GM12878 (cell line): ENCODE results near the gene HDAC8. TPM values are rescaled to one million over a fixed set of nuclear protein-coding genes. Genes with fewer than 3 reads are reported as not detected.

Experiments used
- ATAC-seq: fragments of 200-7000 bp; cut with Tn5 transposase; 3 replicates; pipeline ENCODE4 v1.9.1; 2020; ENCODE audit warnings: mild to moderate bottlenecking, moderate library complexity
- BruUV-seq: library from RNA; stranded (reverse); fragments of 400-500 nt; replicated peaks from 2 replicates; lab custom pipeline; 2021; lab: Mats Ljungman, UMichigan
- CTCF ChIA-PET: fragments of 300-600 bp; sonication (Branson Sonifier 250); formaldehyde crosslinking; extraction: SDS; loops from one replicate; lab custom pipeline; 2021; ENCODE audit warnings: inconsistent platforms; lab: Yijun Ruan, JAX
- POLR2A ChIA-PET: fragments of 350-600 bp; formaldehyde crosslinking; extraction: SDS; loops from one replicate; lab custom pipeline; 2021; ENCODE audit warnings: inconsistent platforms; lab: Charles Lee
- RAD21 ChIA-PET: fragments of 300-600 bp; sonication (Branson Sonifier 250); formaldehyde crosslinking; loops from one replicate; lab custom pipeline; 2023; ENCODE audit warnings: antibody characterized with exemption; ENCODE audit not compliant: unreplicated experiment; lab: Charles Lee
- SMC1A ChIA-PET: fragments of 300-600 bp; sonication (Branson Sonifier 250); formaldehyde crosslinking; loops from one replicate; lab custom pipeline; 2023; ENCODE audit not compliant: unreplicated experiment, uncharacterized antibody; lab: Charles Lee
- DNase-seq: peaks from one replicate; pipeline ENCODE4 v3.0.0-alpha.2; 2011; ENCODE audit warnings: low read depth, low spot score
- FAIRE-seq: peaks from 3 replicates; lab custom pipeline; 2011; peaks lifted over from hg19 to GRCh38; lab: Jason Lieb, UNC
- H2AFZ ChIP-seq: 2 replicates; pipeline ENCODE4 v1.6.0; 2011; ENCODE audit warnings: low read depth, low read length, control low read depth; ENCODE audit not compliant: control insufficient read depth
- H3K27ac ChIP-seq: 2 replicates; pipeline ENCODE4 v1.5.1; 2011; ENCODE audit warnings: control low read depth; ENCODE audit not compliant: control insufficient read depth, insufficient read depth
- H3K27me3 ChIP-seq, 2 experiments: replicated peaks in 1 of 2; 2 replicates each; pipeline versions ENCODE4 v1.6.0 to v1.6.1; 2011; ENCODE audit warnings: low read length in 1 of 2; ENCODE audit not compliant: control insufficient read depth in 2 of 2, insufficient read depth in 2 of 2
- H3K36me3 ChIP-seq, 2 experiments: 2 replicates each; pipeline ENCODE4 v1.5.1; 2011; ENCODE audit warnings: low read length in 1 of 2; ENCODE audit not compliant: control insufficient read depth in 2 of 2, insufficient read depth in 2 of 2
- H3K4me1 ChIP-seq: 2 replicates; pipeline ENCODE4 v1.6.1; 2011; ENCODE audit warnings: mild to moderate bottlenecking, low read length, moderate library complexity, mixed read lengths; ENCODE audit not compliant: control insufficient read depth, insufficient read depth
- H3K4me2 ChIP-seq: 2 replicates; pipeline ENCODE4 v1.6.0; 2011; ENCODE audit warnings: control low read depth; ENCODE audit not compliant: control insufficient read depth, insufficient read depth
- H3K4me3 ChIP-seq: fragments of 200-600 bp; sonication (generic); 2 replicates; pipeline ENCODE4 v1.5.1; 2016
- H3K79me2 ChIP-seq: 2 replicates; pipeline ENCODE4 v1.6.0; 2011; ENCODE audit warnings: low read length; ENCODE audit not compliant: control insufficient read depth, insufficient read depth
- H3K9ac ChIP-seq: 2 replicates; pipeline ENCODE4 v1.8.0; 2011; ENCODE audit warnings: low read length, control low read depth, mixed read lengths; ENCODE audit not compliant: control insufficient read depth, insufficient read depth
- H3K9me3 ChIP-seq: replicated peaks from 3 replicates; pipeline ENCODE4 v1.5.1; 2011; ENCODE audit warnings: mild to moderate bottlenecking, low read length; ENCODE audit not compliant: control insufficient read depth, insufficient read depth
- H4K20me1 ChIP-seq: 2 replicates; pipeline ENCODE4 v1.6.0; 2011; ENCODE audit not compliant: control insufficient read depth, insufficient read depth
- CBX3 ChIP-seq: fragments of 200-600 bp; sonication (generic); IDR thresholded peaks from 2 replicates; pipeline ENCODE4 v1.6.1; 2016; ENCODE audit warnings: low read depth, borderline replicate concordance
- DPF2 ChIP-seq: fragments of 450-650 bp; IDR thresholded peaks from 2 replicates; pipeline ENCODE4 v1.6.1; 2017; ENCODE audit warnings: mild to moderate bottlenecking
- E2F4 ChIP-seq: IDR thresholded peaks from 2 replicates; pipeline ENCODE4 v1.6.1; 2012; ENCODE audit warnings: low read depth, low read length, improper control_type of control experiment
- E2F8 ChIP-seq: fragments of 450-650 bp; IDR thresholded peaks from 2 replicates; pipeline ENCODE4 v1.6.1; 2018; ENCODE audit warnings: mild to moderate bottlenecking, low read depth, moderate library complexity; ENCODE audit not compliant: partially characterized antibody
- ESRRA ChIP-seq: IDR thresholded peaks from 2 replicates; pipeline ENCODE4 v1.6.1; 2012; ENCODE audit warnings: mild to moderate bottlenecking, low read length, improper control_type of control experiment
- FOS ChIP-seq: IDR thresholded peaks from 3 replicates; pipeline ENCODE4 v1.6.1; 2011; ENCODE audit warnings: borderline replicate concordance; ENCODE audit not compliant: insufficient read length; ENCODE audit errors: extremely low read depth
- HDAC2 ChIP-seq: fragments of 200-600 bp; sonication (generic); IDR thresholded peaks from 2 replicates; pipeline ENCODE4 v1.6.1; 2017
- JUND ChIP-seq: IDR thresholded peaks from 2 replicates; pipeline ENCODE4 v1.6.1; 2012; ENCODE audit warnings: low read depth, mild to moderate bottlenecking, low read length, improper control_type of control experiment, moderate library complexity
- KDM1A ChIP-seq: fragments of 200-600 bp; sonication (generic); IDR thresholded peaks from 2 replicates; pipeline ENCODE4 v1.6.1; 2016; ENCODE audit warnings: borderline replicate concordance
- NBN ChIP-seq: fragments of 450-650 bp; IDR thresholded peaks from 2 replicates; pipeline ENCODE4 v1.6.1; 2016
- NFYB ChIP-seq: IDR thresholded peaks from 2 replicates; pipeline ENCODE4 v1.6.1; 2011; ENCODE audit warnings: low read depth, mild to moderate bottlenecking, low read length, improper control_type of control experiment, moderate library complexity; ENCODE audit not compliant: insufficient read depth
- NR2F1 ChIP-seq: fragments of 450-650 bp; conservative IDR thresholded peaks from 2 replicates; pipeline ENCODE4 v1.6.1; 2017; ENCODE audit warnings: mild to moderate bottlenecking
- PAX5 ChIP-seq: IDR thresholded peaks from 2 replicates; pipeline ENCODE4 v1.6.1; 2011; ENCODE audit warnings: low read depth, low read length, borderline replicate concordance
- POLR2AphosphoS5 ChIP-seq: IDR thresholded peaks from 2 replicates; pipeline ENCODE4 v1.6.1; 2011; ENCODE audit warnings: mild to moderate bottlenecking, low read length, inconsistent platforms
- SMC3 ChIP-seq: IDR thresholded peaks from 2 replicates; pipeline ENCODE4 v1.6.1; 2011; ENCODE audit warnings: low read length, improper control_type of control experiment, borderline replicate concordance
- SREBF2 ChIP-seq: IDR thresholded peaks from 2 replicates; pipeline ENCODE4 v1.6.1; 2012; ENCODE audit warnings: mild to moderate bottlenecking, low read length
- YBX1 ChIP-seq: fragments of 450-650 bp; IDR thresholded peaks from 2 replicates; pipeline ENCODE4 v1.6.1; 2016; ENCODE audit warnings: antibody characterized with exemption
- ZNF622 ChIP-seq: fragments of 450-650 bp; IDR thresholded peaks from 2 replicates; pipeline ENCODE4 v1.6.1; 2017; ENCODE audit warnings: mild to moderate bottlenecking, inconsistent platforms
- WGBS: methylation state at CpG from one replicate; pipeline ENCODE4 v1.1.6; 2016; ENCODE audit warnings: low lambda C conversion rate; ENCODE audit not compliant: insufficient replicate concordance, insufficient coverage; ENCODE audit errors: missing lambda C conversion rate; 5-methylcytosine and 5-hydroxymethylcytosine counted together
- in situ Hi-C: fragments of 300-500 bp; cut with MboI; formaldehyde crosslinking; loops from 9 replicates; pipeline ENCODE4 v1.14.3; 2018; ENCODE audit warnings: mixed read lengths
- intact Hi-C: fragments of 100-400 bp; cut with micrococcal nuclease; formaldehyde crosslinking; loops from one replicate; pipeline ENCODE4 v1.14.2; 2022; ENCODE audit not compliant: unreplicated experiment
- polyA plus RNA-seq, 11 experiments: library from polyadenylated mRNA; depleted of rRNA in 4 of 11; unstranded in 6 of 11; stranded (reverse) in 5 of 11; fragments of >200 nt; fragmentation: Nextera tagmentation in 4 of 11; fragmentation: Illumina TruSeq in 1 of 11; extraction: Ambion mirVana in 4 of 11; extraction: Trizol in 1 of 11; gene quantifications; 1 replicate in 1 of 11; 2 replicates in 10 of 11; pipeline versions ENCODE4 v1.2.1 to v1.2.3, GENCODE V29; 2011 to 2016; ENCODE audit warnings: inconsistent platforms in 2 of 11, missing spikeins in 2 of 11, low read depth in 1 of 11
- total RNA-seq, 4 experiments: library from RNA; depleted of rRNA in 3 of 4; stranded (reverse); fragments of >200 nt in 3 of 4; fragmentation: Illumina TruSeq in 1 of 4; extraction: Trizol in 1 of 4; gene quantifications; 2 replicates each; pipeline versions ENCODE4 v1.2.1 to v1.2.3, GENCODE V29; 2013 to 2021
- TF ChIP-seq, protein P1 (sequence below): fragments of 450-650 bp; IDR thresholded peaks from 2 replicates; pipeline ENCODE4 v1.6.1; 2018; ENCODE audit warnings: borderline replicate concordance, mild to moderate bottlenecking; ENCODE audit not compliant: partially characterized antibody

Gene HDAC8
- total and polyA plus RNA-seq, 10 of the 15 experiments (the other 5 are each of a cell fraction or from before 2014, with no cell fraction given): 18.1 to 34.7 (median 29.1) TPM

DNA sequence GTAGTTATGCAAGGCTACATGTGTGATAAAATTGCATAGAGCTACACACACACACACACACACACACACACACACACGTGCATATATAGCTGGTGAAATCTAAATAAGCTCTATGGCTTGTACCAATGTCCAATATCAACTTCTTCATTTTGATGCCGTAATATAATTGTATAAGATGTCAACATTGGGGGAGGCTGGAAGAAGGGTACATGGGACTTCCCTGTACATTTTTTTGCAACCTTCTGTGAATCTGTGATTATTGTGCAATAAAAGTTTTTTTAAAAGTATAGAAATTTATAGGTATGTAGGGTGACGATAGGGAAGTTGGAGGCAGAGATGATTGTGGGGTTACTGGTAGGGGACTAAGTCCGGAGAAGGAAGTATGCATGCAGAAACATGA is 105.5 kb downstream of the HDAC8 start (continued):
- TF ChIP-seq E2F4 (no peak), SMC3 (no peak), POLR2AphosphoS5 (no peak), NBN (no peak), FOS (no peak), YBX1 (no peak), ESRRA (no peak), NFYB (no peak), DPF2 (no peak), JUND (no peak)
- TF ChIP-seq, all 136 proteins: peak for 0

DNA sequence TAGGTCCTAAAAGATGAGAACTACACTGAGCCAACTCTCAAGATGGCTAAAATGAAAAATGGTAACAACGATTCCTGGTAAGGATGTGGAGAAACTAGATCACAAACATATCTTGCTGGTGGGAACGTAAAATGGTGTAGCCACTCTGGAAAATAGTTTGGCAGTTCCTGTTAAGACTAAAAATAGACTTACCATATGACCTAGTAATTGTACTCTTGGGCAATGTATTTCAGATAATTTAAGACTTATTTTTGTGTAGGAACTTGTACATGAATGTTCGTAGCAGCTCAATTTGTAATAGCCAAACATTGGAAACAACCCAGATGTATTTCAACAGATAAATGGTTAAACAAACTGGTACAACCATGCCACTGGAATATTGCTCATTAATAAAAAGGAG is 106.2 kb downstream of the HDAC8 start:
- intact Hi-C loops: no loop called here
- H3K9ac ChIP-seq: no peak overlapping the region
- RAD21 ChIA-PET: no interaction called here

More for the DNA sequence above, 106.2 kb downstream of the HDAC8 start:
- ChIA-PET CTCF (no interaction called here), SMC1A (no interaction called here), POLR2A (no interaction called here)
- H3K36me3 ChIP-seq: peaks cover 0 to 5% of the 10 kb centered on the region in 2 experiments; a peak in 2 of 4 replicates
- no peaks in the 10 kb centered on the region for H3K4me1 ChIP-seq
- DNase-seq (no peak), FAIRE-seq (no peak), ATAC-seq (no peak)
- H2AFZ ChIP-seq: no peak overlapping the region
- no peak overlapping the region for H3K4me3 ChIP-seq
- no peaks in the 10 kb centered on the region for H3K9me3 ChIP-seq
- in situ Hi-C loops: no loop called here
- H3K27ac ChIP-seq: no peak overlapping the region
- TF ChIP-seq ZNF622 (no peak), CBX3 (no peak), KDM1A (no peak), SREBF2 (no peak), NR2F1 (no peak), E2F8 (no peak), PAX5 (no peak), HDAC2 (no peak)
- TF ChIP-seq, protein P1, sequence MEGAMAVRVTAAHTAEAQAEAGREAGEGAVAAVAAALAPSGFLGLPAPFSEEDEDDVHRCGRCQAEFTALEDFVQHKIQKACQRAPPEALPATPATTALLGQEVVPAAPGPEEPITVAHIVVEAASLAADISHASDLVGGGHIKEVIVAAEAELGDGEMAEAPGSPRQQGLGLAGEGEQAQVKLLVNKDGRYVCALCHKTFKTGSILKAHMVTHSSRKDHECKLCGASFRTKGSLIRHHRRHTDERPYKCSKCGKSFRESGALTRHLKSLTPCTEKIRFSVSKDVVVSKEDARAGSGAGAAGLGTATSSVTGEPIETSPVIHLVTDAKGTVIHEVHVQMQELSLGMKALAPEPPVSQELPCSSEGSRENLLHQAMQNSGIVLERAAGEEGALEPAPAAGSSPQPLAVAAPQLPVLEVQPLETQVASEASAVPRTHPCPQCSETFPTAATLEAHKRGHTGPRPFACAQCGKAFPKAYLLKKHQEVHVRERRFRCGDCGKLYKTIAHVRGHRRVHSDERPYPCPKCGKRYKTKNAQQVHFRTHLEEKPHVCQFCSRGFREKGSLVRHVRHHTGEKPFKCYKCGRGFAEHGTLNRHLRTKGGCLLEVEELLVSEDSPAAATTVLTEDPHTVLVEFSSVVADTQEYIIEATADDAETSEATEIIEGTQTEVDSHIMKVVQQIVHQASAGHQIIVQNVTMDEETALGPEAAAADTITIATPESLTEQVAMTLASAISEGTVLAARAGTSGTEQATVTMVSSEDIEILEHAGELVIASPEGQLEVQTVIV: no peak
- H4K20me1 ChIP-seq: no peaks in the 10 kb centered on the region
- no peak overlapping the region for H3K4me2 ChIP-seq
- no peaks in the 10 kb centered on the region for H3K27me3 ChIP-seq
- no TSS peak for BruUV-seq
- 45% methylated on average over 3 of the region's 3 CpGs for WGBS
- H3K79me2 ChIP-seq: no peaks in the 10 kb centered on the region
